Subcutaneous adipose tissue (tissue), 4 donors: Measurements from ENCODE around the gene TNFAIP1. TPM values are rescaled to one million over a fixed set of nuclear protein-coding genes. Genes with fewer than 3 reads are reported as not detected.

ENCODE experiments used
- total RNA-seq, 4 donors: library from RNA; depleted of rRNA; stranded (reverse); fragments of >200 nt; gene quantifications; one replicate each; pipeline ENCODE4 v1.1.0, GENCODE V29; 2016
- TF ChIP-seq, protein P1 (sequence below): fragments of 450-650 bp; IDR thresholded peaks from one replicate; pipeline ENCODE4 v1.5.1; 2016; ENCODE audit warnings: low read depth, mild to moderate bottlenecking, control low read depth, antibody characterized with exemption, moderate library complexity

TNFAIP1 gene
- total RNA-seq, 4 donors from 2014 or later, result 14.8 to 31.8 (median 21.4) TPM

DNA sequence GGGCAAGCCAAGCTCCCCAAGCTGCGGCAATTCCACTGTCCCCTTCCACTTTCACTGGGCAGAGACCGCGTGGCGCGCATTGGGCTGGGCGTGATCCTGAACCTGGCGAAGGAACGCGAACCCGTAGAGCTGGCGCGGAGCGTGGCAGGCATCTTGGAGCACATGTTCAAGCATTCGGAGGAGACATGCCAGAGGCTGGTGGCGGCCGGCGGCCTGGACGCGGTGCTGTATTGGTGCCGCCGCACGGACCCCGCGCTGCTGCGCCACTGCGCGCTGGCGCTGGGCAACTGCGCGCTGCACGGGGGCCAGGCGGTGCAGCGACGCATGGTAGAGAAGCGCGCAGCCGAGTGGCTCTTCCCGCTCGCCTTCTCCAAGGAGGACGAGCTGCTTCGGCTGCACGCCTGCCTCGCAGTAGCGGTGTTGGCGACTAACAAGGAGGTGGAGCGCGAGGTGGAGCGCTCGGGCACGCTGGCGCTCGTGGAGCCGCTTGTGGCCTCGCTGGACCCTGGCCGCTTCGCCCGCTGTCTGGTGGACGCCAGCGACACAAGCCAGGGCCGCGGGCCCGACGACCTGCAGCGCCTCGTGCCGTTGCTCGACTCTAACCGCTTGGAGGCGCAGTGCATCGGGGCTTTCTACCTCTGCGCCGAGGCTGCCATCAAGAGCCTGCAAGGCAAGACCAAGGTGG, 45.7 kb downstream of the TNFAIP1 start:
- TF ChIP-seq, protein P1, sequence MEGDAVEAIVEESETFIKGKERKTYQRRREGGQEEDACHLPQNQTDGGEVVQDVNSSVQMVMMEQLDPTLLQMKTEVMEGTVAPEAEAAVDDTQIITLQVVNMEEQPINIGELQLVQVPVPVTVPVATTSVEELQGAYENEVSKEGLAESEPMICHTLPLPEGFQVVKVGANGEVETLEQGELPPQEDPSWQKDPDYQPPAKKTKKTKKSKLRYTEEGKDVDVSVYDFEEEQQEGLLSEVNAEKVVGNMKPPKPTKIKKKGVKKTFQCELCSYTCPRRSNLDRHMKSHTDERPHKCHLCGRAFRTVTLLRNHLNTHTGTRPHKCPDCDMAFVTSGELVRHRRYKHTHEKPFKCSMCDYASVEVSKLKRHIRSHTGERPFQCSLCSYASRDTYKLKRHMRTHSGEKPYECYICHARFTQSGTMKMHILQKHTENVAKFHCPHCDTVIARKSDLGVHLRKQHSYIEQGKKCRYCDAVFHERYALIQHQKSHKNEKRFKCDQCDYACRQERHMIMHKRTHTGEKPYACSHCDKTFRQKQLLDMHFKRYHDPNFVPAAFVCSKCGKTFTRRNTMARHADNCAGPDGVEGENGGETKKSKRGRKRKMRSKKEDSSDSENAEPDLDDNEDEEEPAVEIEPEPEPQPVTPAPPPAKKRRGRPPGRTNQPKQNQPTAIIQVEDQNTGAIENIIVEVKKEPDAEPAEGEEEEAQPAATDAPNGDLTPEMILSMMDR, result no peak

- TF ChIP-seq, protein P1, result no peak
These were observed 48.9 kb downstream of the TNFAIP1 start for GRCh38 chr17:28384281-28385036.

GRCh38 chr17:28385037-28385400, 49.5 kb downstream of the TNFAIP1 start:
- TF ChIP-seq, protein P1, result no peak

GRCh38 chr17:28385406-28385805, 49.8 kb downstream of the TNFAIP1 start:
- TF ChIP-seq, protein P1, result no peak

DNA sequence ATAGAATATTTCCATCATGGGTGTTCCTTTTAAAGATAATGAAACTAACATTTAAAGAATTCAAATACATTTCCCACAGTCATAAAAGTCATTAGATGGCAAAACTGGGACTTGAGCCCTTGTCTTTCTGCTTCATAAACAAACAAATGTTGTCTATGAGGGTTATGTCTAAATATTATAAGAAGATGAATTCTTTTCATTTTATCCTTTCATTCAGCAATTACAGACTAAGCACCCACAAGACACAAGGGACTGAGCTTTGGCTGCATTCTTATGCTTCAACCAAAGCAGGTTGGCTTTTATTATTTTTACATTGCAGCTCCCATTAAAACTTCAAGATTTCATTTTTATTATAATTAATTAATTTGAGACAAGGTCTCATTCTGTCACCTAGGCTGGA, 50.8 kb downstream of the TNFAIP1 start:
- TF ChIP-seq, protein P1, result no peak

DNA sequence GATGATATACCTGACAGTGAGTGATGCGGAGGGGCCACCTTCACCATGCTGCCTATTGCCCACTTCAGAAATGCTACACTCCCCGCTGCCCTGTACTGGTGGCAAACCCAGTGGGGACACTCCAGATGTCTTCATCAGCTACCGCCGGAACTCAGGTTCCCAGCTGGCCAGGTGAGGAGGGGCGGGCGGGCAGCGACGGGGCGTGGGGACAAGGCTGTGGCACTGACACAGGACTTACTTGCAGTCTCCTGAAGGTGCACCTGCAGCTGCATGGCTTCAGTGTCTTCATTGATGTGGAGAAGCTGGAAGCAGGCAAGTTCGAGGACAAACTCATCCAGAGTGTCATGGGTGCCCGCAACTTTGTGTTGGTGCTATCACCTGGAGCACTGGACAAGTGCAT, 52.5 kb downstream of the TNFAIP1 start:
- TF ChIP-seq, protein P1, result no peak

GRCh38 chr17:28390141-28390540, 54.6 kb downstream of the TNFAIP1 start:
- TF ChIP-seq, protein P1, result no peak
